ENCODE data around the gene FAM53C.
A peak's percentile ranks its signal among the peaks of the same experiment; 100 is the strongest.
"Not testable (repeated sequence)": the region's sequence is repeated elsewhere in the genome, so short reads cannot be mapped to it uniquely, and the experiment has no call there.

FAM53C gene

DNA sequence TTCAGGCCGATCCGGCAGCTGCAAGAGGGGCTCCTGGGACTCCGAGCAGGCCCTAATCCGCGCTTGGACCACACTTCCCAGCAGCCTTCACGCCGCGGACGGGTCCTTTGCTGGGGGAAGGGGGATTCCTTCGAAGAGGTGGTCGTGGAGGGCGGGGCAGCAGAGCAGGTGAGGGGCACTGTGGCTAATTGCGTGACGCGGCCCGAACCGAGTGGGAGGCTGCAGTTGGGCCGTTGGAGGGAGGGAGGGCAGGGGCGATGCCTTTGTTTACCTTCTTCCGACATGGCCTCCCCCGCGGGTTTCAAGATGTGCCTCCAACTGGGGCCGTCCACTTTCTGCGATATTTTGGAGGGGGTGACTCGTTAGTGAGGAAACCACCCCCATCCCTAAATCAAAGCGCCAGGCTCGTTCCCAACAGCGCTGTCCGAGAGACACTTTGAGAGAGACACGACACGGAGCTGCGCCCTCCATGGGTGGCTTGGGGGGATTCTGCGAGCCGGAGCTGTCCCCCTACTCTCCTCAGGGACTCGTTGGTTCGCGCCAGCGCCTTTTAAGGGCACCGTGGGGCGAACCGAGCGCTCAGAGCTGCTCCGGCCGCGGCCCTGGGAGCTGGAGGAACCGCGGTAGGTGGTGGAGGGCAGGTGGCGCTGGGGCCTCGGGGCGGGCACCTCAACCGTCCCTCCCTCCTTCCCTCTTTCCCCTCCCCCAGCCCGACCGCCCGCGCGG is at the start of gene FAM53C:
Gene FAM53C (plus strand): TSS at position 582 of the 726 bp plus-strand sequence. CDS start 3,070 bp downstream, outside the sequence.
- no peak for FAIRE-seq

DNA sequence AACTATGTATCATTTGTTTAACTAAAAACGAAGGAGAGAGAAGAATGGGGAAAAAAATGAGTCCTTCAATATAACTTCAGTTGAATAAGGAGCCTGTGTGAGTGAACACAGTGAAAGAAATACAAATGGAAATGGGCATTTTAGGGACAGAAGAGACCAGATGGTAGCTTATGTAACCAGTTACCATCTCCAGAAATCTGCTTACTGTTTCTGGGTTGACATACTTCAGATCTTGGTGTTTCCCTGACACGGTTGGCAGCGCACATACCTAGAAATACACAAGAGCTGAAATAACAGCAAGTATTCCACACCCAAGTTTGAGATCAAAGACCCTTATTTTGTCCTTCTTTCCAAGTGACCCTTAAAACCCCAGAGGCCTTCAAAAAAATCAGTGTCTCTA is 48.8 kb upstream of the FAM53C start:
- FAIRE-seq, result no peak

GRCh38 chr5:138303372-138303771 is 34.7 kb upstream of the FAM53C start:
- FAIRE-seq, result no peak

- no peak for FAIRE-seq
Measured at GRCh38 chr5:138305797-138306196, 32.3 kb upstream of the FAM53C start.

GRCh38 chr5:138315751-138316278 is 22.3 kb upstream of the FAM53C start:
- FAIRE-seq, result no peak

GRCh38 chr5:138316355-138316754 is 21.7 kb upstream of the FAM53C start:
- FAIRE-seq, result no peak

GRCh38 chr5:138318211-138318610 is 19.9 kb upstream of the FAM53C start:
- FAIRE-seq, result not testable (repeated sequence)

- no peak for FAIRE-seq
Measured at GRCh38 chr5:138330813-138331448, 7.1 kb upstream of the FAM53C start.

- FAIRE-seq, result peak; percentile 98
Measured at GRCh38 chr5:138331449-138332368, 6.4 kb upstream of the FAM53C start, which contains the start of gene CDC25C. Gene CDC25C (minus strand): TSS chr5:138331804. CDS start chr5:138331180, 624 bp downstream.

GRCh38 chr5:138334867-138335447 is 3.1 kb upstream of the FAM53C start:
- no peak for FAIRE-seq

DNA sequence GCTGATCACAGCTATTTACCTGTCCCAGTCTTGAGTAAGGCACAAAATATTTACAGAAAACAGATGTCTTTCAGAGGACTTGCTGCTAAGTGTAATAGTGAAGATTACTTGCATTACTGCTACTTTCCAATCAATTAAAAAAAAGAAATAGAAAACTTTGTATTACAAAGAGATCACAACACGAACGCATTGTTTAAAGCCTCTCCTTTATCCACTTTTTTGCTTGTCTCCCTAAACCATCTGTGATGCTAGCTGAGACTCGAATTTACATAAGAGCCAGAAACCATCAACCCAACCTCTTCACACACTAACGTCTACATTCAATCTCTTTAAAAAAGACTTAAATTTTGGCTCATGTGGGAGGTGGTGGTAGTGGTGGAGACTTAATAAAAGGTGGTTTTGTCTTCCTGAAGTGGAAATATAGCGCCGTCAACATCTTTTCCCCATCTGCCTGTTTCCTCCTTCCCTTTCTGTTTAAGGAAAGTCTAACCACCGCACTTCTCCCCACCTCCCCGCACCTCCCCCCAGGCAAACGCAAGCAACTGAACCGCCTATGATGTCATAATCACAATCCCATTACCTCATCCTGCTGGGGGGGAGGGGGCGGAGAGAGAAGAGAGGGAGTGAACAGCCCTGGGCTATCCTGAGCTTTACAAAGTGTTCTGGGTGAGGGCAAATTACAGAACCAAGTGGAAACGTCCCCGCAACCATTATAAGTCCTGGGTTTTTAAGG is 948 bp upstream of the FAM53C start:
- FAIRE-seq, result no peak

DNA sequence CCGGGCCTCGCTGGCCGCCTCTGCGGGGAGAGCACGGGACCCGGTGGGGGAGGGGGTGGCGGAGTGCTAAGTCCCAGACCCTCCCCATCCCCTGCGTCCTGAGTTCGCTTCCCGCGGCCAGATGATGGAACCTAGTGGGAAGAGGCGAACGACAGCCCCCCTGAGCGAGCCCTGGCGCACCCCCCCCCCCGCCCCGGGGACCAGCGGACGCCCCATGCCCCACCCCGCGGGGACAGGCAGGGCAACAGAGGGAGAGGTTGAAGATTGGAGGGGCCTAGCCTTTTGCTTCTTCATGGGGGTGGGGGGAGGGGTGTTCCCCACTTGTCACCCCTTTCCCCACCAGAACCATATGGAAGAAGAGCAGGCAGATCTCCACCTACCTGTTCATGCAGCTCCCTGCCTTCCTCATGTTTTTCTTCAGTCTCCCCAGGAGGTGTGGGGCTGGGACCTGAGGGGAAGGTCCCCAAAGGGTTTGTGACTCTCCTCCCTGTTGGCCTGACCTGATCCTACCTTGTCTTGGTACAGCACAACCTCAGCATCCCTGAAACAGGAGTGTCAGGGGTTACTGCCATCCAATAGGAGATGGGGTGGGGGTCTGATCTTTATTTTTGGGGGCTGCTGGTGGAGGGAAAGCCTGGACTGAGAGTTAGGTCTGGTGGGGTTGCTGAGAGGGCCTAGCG is 485 bp downstream of the FAM53C start:
- FAIRE-seq, result no peak

DNA sequence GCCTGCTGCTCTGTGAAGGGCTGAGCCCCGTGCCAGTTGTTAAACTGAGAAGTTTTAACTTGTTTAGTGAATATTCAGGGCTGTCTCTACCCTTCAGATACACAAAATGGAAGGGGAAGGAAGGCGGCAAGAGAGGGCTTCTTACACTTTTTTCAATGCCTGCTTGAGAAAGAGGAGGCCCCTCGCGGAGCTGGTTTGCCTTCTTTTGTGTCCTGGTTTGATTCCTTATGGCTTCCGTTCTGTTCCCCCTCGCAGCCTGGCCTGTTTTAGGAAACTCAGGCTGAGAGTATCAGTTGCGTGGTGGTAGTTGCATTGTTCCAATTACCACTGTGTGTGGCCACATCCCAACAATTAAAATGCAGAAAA is 1.0 kb downstream of the FAM53C start:
- no peak for FAIRE-seq

DNA sequence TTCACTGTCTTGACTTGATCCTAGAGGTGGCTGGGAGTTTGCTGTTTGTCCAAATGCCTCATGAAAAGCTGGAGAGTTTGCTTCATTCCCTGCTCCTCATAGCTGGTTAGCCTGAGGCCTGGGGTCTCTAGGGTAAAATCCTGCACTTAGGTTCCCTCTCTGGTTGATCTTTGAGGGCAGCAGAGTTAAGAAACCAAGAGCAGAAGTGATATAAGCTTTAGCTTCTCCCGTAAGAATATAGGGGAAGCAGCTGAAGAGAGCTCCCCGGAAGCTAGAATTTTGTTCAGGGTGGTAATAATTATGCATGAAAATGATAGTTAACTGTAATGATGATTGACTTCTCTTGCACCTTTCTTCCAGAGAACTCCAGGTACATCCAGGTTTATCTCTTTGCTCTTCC is 1.4 kb downstream of the FAM53C start:
- FAIRE-seq, result no peak

GRCh38 chr5:138340008-138340407 is 1.9 kb downstream of the FAM53C start:
- no peak for FAIRE-seq

DNA sequence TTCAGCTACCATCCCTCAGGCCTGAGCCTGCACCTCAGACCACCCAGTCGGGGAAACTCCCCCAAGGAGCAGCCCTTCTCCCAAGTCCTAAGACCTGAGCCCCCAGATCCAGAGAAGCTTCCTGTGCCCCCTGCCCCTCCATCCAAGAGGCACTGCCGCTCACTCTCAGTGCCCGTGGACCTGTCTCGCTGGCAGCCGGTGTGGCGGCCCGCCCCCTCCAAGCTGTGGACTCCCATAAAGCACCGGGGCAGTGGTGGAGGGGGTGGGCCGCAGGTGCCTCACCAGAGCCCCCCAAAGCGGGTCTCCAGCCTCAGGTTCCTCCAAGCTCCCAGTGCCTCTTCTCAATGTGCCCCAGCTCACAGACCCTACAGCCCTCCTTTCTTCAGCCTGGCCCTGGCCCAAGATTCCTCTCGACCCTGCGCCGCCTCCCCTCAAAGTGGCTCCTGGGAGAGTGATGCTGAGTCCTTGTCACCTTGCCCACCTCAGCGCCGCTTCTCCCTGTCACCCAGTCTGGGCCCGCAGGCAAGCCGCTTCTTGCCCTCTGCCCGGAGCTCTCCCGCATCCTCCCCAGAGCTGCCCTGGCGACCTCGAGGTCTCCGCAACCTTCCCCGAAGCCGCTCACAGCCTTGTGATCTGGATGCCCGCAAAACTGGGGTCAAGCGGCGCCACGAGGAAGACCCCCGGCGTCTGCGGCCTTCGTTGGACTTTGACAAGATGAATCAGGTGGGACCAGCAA is 7.0 kb downstream of the FAM53C start:
- no peak for FAIRE-seq

- FAIRE-seq, result no peak
Measured at GRCh38 chr5:138346889-138347288, 8.8 kb downstream of the FAM53C start.

DNA sequence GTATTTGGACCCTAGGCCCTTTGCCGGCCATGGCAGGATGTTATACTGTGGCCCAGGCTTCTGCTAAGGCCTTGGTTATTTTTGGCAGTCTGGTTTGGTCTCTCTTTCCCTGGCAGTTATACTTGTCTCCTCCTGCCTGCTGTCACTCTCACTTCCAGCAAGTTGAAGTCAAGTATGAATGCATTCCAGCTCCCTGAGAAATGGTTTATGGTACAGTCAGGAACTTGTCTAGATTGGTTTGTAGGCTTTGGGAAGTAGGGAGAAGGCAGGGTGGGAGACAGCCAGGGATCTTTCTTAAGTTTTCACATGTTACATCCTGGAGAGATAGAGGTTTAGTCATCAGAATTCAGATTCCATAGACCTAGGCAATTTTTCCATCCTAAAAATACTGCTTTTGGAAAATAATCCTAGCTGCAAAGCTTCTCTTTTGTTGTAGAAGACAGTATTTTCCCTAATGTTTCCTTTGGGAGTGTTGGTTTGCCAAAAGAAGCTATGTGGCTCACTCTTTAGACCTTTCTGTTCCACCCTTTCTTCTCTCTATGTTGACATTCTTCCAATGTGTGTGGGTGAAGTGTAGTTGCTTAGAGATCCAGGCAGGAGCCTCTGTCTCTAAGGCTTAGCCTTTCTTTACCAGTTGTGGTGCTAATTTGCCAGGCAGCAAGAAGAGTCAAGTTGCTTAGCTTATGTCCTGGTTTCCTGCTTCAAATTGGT is 11.9 kb downstream of the FAM53C start:
- no peak for FAIRE-seq

DNA sequence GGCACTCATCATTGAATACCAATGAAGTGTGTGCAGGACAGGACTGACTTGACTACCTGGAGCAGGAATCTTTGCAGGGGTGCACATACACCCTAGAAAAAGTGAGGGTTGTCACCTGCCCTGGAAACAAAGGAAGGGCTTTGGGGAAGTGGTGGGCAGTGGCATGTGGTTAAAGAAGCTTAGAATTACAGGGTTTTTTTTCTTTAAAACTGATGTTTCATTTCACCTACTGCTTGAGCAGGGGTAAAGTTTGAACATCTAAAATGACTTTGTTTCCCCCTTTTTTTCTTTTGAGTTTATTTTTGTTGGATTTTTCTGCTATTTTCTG is 12.5 kb downstream of the FAM53C start:
- no peak for FAIRE-seq

GRCh38 chr5:138351056-138351455 is 13.0 kb downstream of the FAM53C start:
- no peak for FAIRE-seq

Data from endometrium (tissue), 2 donors.